Gastrocnemius medialis (tissue), 4 donors: ENCODE measurements around the gene C14orf180. TPM values are rescaled to one million over a fixed set of nuclear protein-coding genes. Genes with fewer than 3 reads are reported as not detected.

Experiments used
- ATAC-seq, 2 donors: fragments of 150-250 bp; one replicate each; pipeline ENCODE4 v1.9.1; 2016
- DNase-seq, 2 donors: peaks; one replicate each; pipeline ENCODE4 v3.0.0-alpha.2; 2019
- H3K27ac ChIP-seq, 4 donors: fragments of 200-600 bp; sonication (generic); 1 replicate in 1 of 4; 2 replicates in 3 of 4; pipeline ENCODE4 v1.5.1; 2016 to 2018; ENCODE audit warnings: mild to moderate bottlenecking in 2 of 4, moderate library complexity in 1 of 4
- H3K27me3 ChIP-seq, 3 donors: fragments of 200-600 bp; sonication (generic) in 2 of 3; 1 replicate in 1 of 3; 2 replicates in 2 of 3; pipeline versions ENCODE4 v1.5.1 to v1.6.0; 2016 to 2019; ENCODE audit warnings: mild to moderate bottlenecking in 1 of 3, moderate library complexity in 1 of 3
- H3K36me3 ChIP-seq, 2 donors: fragments of 200-600 bp; sonication (generic) in 1 of 2; one replicate each; pipeline ENCODE4 v1.5.1; 2017 to 2018
- H3K4me1 ChIP-seq, 2 donors: fragments of 200-600 bp; sonication (generic) in 1 of 2; one replicate each; pipeline ENCODE4 v1.5.1; 2016 to 2017; ENCODE audit warnings: mild to moderate bottlenecking in 2 of 2
- H3K4me3 ChIP-seq, 4 donors: fragments of 200-600 bp; sonication (generic) in 3 of 4; 1 replicate in 1 of 4; 2 replicates in 3 of 4; pipeline ENCODE4 v1.5.1; 2016 to 2019; ENCODE audit warnings: mild to moderate bottlenecking in 2 of 4
- H3K9me3 ChIP-seq, 3 donors: fragments of 200-600 bp; sonication (generic) in 2 of 3; 1 replicate in 1 of 3; 2 replicates in 2 of 3; pipeline ENCODE4 v1.5.1; 2016 to 2019
- POLR2A ChIP-seq, 2 donors: fragments of 450-650 bp; IDR thresholded peaks; one replicate each; pipeline ENCODE4 v1.6.1; 2017; ENCODE audit warnings: antibody characterized with exemption in 2 of 2, mild to moderate bottlenecking in 2 of 2, moderate library complexity in 2 of 2
- in situ Hi-C, 4 donors: fragments of 200-750 bp; cut with MboI; loops; one replicate each; pipeline versions ENCODE4 v1.15.0 to v1.8.0; 2017; ENCODE audit warnings: low sequenced_read_pairs in 4 of 4
- intact Hi-C: fragments of 100-400 bp; cut with DNase I; formaldehyde crosslinking; loops from one replicate; pipeline ENCODE4 v1.15.1; 2023; ENCODE audit warnings: low total_unique reads
- total RNA-seq, 4 donors: library from RNA; depleted of rRNA; stranded (reverse); fragments of >200 nt; gene quantifications; one replicate each; pipeline versions ENCODE4 v1.1.0 to v1.2.3, GENCODE V29; 2016
- TF ChIP-seq, protein P1 (sequence below), 5 experiments: fragments of 450-650 bp in 3 of 5; fragments of 200-600 bp in 2 of 5; sonication (generic) in 2 of 5; IDR thresholded peaks in 4 of 5; conservative IDR thresholded peaks in 1 of 5; 1 replicate in 4 of 5; 2 replicates in 1 of 5; pipeline ENCODE4 v1.5.1; 2016 to 2019; ENCODE audit warnings: antibody characterized with exemption in 5 of 5, mild to moderate bottlenecking in 3 of 5, moderate library complexity in 3 of 5

Gene C14orf180
- total RNA-seq, 4 donors from 2014 or later = 0.16 to 1.5 (median 0.25) TPM

GRCh38 chr14:104624939-104625338, 45.4 kb downstream of the C14orf180 start:
- in situ Hi-C loops (loop anchor here in 1 of 4 donors (25.0 kb wide), 1 partner anchor 488 kb away; the partner anchor contains the start of gene KIF26A), intact Hi-C loops (no loop called here)
- H3K9me3 ChIP-seq = no peaks in the 10 kb centered on the region
- no peaks in the 10 kb centered on the region for H3K4me1 ChIP-seq
- DNase-seq (no peak), ATAC-seq (no peak)
- no peaks in the 10 kb centered on the region for H3K36me3 ChIP-seq
- peaks cover 0 to 12% (median 7%) of the 10 kb centered on the region in 3 donors for H3K27me3 ChIP-seq
- no peak for TF ChIP-seq POLR2A (IDR thresholded peaks at IDR 0.05)
- TF ChIP-seq, protein P1, sequence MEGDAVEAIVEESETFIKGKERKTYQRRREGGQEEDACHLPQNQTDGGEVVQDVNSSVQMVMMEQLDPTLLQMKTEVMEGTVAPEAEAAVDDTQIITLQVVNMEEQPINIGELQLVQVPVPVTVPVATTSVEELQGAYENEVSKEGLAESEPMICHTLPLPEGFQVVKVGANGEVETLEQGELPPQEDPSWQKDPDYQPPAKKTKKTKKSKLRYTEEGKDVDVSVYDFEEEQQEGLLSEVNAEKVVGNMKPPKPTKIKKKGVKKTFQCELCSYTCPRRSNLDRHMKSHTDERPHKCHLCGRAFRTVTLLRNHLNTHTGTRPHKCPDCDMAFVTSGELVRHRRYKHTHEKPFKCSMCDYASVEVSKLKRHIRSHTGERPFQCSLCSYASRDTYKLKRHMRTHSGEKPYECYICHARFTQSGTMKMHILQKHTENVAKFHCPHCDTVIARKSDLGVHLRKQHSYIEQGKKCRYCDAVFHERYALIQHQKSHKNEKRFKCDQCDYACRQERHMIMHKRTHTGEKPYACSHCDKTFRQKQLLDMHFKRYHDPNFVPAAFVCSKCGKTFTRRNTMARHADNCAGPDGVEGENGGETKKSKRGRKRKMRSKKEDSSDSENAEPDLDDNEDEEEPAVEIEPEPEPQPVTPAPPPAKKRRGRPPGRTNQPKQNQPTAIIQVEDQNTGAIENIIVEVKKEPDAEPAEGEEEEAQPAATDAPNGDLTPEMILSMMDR (IDR thresholded peaks at IDR 0.05 in 4 of 5, conservative IDR thresholded peaks at IDR 0.05 in 1 of 5) = no peak
- H3K4me3 ChIP-seq = no peak overlapping the region
- H3K27ac ChIP-seq = no peak overlapping the region

DNA sequence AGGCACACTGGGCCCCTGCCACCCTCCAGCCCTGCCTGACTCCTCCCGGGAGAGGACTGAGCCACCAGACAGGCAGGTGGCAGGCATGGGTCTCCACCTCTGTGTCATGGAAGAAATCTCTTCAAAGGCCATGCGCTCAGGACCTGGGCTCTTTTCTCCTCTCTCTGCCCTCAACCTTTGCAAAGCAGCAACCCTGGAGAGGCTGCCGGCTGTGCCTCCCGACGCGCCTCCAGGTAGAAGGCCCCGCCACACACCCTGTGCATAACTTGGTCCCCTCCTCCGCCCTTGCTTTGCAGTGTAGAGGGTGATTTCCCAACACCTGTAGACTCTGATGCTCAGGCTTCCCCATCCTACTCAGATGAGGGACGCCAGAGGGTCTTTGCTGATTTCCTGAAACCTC, 53.2 kb downstream of the C14orf180 start:
- DNase-seq = no peak
- in situ Hi-C loops (loop anchor here in 1 of 4 donors (25.0 kb wide), 1 partner anchor 495 kb away; the partner anchor contains the start of gene KIF26A), intact Hi-C loops (no loop called here)
- no peak for ATAC-seq
- TF ChIP-seq POLR2A (IDR thresholded peaks at IDR 0.05) = no peak
- TF ChIP-seq, protein P1 (IDR thresholded peaks at IDR 0.05 in 4 of 5, conservative IDR thresholded peaks at IDR 0.05 in 1 of 5) = no peak
- Histone ChIP-seq H3K9me3 (no peaks in the 10 kb centered on the region), H3K4me1 (no peaks in the 10 kb centered on the region), H3K4me3 (no peak overlapping the region), H3K27ac (no peak overlapping the region), H3K36me3 (no peaks in the 10 kb centered on the region), H3K27me3 (peaks cover 0 to 10% (median 3%) of the 10 kb centered on the region in 3 donors)

DNA sequence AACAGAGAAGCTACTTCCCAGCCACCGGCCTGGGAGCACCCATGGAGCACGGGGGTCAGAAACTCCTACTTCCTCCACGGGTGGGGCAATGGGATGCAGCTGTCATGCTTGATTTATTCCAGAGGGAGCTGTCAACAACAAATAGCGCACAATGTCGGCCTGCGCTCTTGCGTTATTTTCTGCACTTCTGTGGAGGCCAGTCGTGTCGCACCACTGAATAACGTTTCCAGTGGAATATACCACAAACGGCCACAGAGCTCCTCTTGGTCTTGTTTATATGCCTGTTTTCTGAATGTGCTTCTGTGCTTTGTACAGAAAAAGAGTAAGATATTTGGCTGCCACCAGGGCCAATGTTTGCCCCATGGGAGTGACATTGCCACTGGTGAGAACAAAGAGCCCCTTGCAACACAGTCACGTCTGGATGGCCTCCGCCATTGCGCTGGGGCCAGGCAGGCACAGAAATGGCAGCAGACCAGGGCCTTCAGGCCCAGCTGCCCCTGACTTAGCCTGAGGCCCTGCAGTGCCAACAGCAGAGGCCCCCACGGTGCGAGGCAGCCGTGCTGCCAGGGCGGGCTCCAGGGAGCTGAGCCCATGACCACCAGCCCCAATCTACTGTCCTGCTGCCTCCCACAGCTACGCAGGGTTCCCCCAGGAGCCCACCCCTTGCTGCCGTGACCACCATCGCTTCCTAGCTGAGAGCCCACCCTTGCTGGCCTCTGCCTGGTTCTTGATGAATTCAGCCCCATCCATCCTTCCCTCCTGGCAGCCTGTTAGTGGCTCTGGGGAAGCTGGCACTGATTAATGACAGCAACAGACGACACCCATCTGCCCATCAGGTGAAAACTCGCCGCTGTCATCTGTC, 53.9 kb downstream of the C14orf180 start:
- in situ Hi-C loops (loop anchor here in 1 of 4 donors (25.0 kb wide), 1 partner anchor 496 kb away; the partner anchor contains the start of gene KIF26A), intact Hi-C loops (no loop called here)
- TF ChIP-seq, protein P1 (IDR thresholded peaks at IDR 0.05 in 4 of 5, conservative IDR thresholded peaks at IDR 0.05 in 1 of 5) = no peak
- DNase-seq (no peak), ATAC-seq (no peak)
- no peak overlapping the region for H3K27ac ChIP-seq
- no peak overlapping the region for H3K4me3 ChIP-seq
- no peaks in the 10 kb centered on the region for H3K4me1 ChIP-seq
- H3K9me3 ChIP-seq = no peaks in the 10 kb centered on the region
- H3K36me3 ChIP-seq = no peaks in the 10 kb centered on the region
- peaks cover 0 to 10% (median 3%) of the 10 kb centered on the region in 3 donors for H3K27me3 ChIP-seq

- Histone ChIP-seq H3K27me3 (peaks cover 2 to 10% (median 7%) of the 10 kb centered on the region in 3 donors), H3K36me3 (no peaks in the 10 kb centered on the region), H3K4me3 (no peak overlapping the region), H3K27ac (no peak overlapping the region), H3K9me3 (no peaks in the 10 kb centered on the region), H3K4me1 (no peaks in the 10 kb centered on the region)
- DNase-seq = no peak
- in situ Hi-C loops = loop anchor here in 1 of 4 donors (25.0 kb wide), 1 partner anchor 497 kb away; the partner anchor contains the start of gene KIF26A
- intact Hi-C loops = no loop called here
- no peak for TF ChIP-seq POLR2A (IDR thresholded peaks at IDR 0.05)
- TF ChIP-seq, protein P1 (IDR thresholded peaks at IDR 0.05 in 4 of 5, conservative IDR thresholded peaks at IDR 0.05 in 1 of 5) = no peak
- no peak for ATAC-seq
Observed at GRCh38 chr14:104634138-104634760, 54.7 kb downstream of the C14orf180 start.
